ENCODE data around the gene ARID4B. TPM values are rescaled to one million over a fixed set of nuclear protein-coding genes. Genes with fewer than 3 reads are reported as not detected.
"Not testable (repeated sequence)": the region's sequence is repeated elsewhere in the genome, so short reads cannot be mapped to it uniquely, and the experiment has no call there.

Gene ARID4B
- total RNA-seq, 2 experiments from 2014 or later = 38.8 to 41.9 TPM

DNA sequence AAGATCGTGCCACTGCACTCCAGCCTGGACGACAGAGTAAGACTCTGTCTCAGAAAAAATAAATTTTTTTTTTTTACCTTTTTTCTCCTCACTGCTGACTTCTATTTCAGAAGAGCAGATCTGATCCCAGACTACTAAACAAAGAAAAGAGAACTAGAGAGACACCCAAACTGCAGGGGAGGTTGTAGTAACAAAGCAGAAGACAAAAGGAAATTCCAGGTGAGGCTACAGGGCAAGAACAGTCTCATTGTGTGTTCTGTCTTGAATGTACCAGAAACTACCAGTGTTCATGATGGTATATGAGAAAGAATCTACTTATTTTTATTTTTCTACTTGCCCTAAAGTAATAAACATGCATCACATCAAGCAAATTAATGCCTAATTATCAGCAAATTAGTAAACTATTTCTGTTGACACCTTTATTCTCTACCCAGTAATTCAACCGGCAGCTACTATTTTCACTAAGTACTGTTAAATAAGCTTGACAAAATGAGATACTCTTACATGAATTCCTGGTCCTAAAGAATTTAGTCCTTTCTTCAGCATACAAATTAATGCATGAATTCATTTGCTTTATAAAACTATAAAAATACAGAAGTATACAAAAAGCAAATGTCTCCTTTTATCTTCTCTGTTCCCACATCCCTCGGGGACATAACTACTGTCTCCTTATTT lies 40.6 kb downstream of the ARID4B start:
- Mint-ChIP-seq H3K9me3 (no peaks in the 10 kb centered on the region), H3K27me3 (no peaks in the 10 kb centered on the region), H3K36me3 (ENCODE audit: low read depth) (peaks cover 9% of the 10 kb centered on the region), H3K27ac (peak overlapping the region; percentile 77), H3K4me3 (no peak overlapping the region), H3K4me1 (ENCODE audit: low read depth) (peaks cover 55% of the 10 kb centered on the region)
- POLR2A ChIA-PET = no interaction called here
- CTCF ChIA-PET = interaction anchor here (1.4 kb wide), 1 partner anchor 32 kb away, joined by 3 read pairs; no protein-coding TSS in a partner anchor
- DNase-seq (no peak), ATAC-seq (no peak)
- TF ChIP-seq, protein P1, sequence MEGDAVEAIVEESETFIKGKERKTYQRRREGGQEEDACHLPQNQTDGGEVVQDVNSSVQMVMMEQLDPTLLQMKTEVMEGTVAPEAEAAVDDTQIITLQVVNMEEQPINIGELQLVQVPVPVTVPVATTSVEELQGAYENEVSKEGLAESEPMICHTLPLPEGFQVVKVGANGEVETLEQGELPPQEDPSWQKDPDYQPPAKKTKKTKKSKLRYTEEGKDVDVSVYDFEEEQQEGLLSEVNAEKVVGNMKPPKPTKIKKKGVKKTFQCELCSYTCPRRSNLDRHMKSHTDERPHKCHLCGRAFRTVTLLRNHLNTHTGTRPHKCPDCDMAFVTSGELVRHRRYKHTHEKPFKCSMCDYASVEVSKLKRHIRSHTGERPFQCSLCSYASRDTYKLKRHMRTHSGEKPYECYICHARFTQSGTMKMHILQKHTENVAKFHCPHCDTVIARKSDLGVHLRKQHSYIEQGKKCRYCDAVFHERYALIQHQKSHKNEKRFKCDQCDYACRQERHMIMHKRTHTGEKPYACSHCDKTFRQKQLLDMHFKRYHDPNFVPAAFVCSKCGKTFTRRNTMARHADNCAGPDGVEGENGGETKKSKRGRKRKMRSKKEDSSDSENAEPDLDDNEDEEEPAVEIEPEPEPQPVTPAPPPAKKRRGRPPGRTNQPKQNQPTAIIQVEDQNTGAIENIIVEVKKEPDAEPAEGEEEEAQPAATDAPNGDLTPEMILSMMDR (IDR thresholded peaks at IDR 0.05) = no peak
- intact Hi-C loops (cut with micrococcal nuclease) = no loop called here

- Mint-ChIP-seq H3K27ac (peak overlapping the region; percentile 23), H3K9me3 (no peaks in the 10 kb centered on the region), H3K27me3 (no peaks in the 10 kb centered on the region), H3K36me3 (ENCODE audit: low read depth) (peaks cover 9% of the 10 kb centered on the region), H3K4me1 (ENCODE audit: low read depth) (peaks cover 57% of the 10 kb centered on the region), H3K4me3 (no peak overlapping the region)
- intact Hi-C loops (cut with micrococcal nuclease) = no loop called here
- ChIA-PET POLR2A (no interaction called here), CTCF (interaction anchor here (1.6 kb wide), 1 partner anchor 11 kb away, joined by 11 read pairs; no protein-coding TSS in a partner anchor)
- no peak for DNase-seq
- TF ChIP-seq, protein P1 (IDR thresholded peaks at IDR 0.05) = no peak
- peak; percentile 61 for ATAC-seq
These were observed 41.3 kb downstream of the ARID4B start for GRCh38 chr1:235286667-235287066.

DNA sequence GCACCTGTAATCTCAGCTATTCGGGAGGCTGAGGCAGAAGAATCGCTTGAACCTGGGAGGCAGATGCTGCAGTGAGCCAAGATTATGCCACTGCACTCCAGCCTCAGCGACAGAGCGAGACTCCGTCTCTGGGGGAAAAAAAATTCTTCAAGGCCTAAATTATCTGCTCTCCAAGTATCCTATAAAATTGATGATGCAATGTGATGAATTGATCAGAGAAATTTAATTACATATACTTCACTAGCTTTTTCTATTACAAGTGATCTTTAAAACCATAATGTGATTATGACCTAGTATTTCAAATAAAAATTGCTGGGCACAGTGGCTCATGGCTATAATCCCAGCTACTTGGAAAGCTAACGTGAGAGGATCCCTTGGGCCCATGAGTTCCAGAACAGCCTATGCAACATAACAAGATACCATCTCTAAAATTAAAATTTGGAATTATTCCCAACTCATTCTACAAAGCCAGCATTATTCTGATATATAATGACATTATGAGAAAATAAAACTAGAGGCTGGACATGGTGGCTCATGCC lies 43.7 kb downstream of the ARID4B start:
- no peak for ATAC-seq
- Mint-ChIP-seq H3K36me3 (ENCODE audit: low read depth) (peaks cover 6% of the 10 kb centered on the region), H3K9me3 (no peaks in the 10 kb centered on the region), H3K4me3 (no peak overlapping the region), H3K4me1 (ENCODE audit: low read depth) (peaks cover 55% of the 10 kb centered on the region), H3K27ac (no peak overlapping the region), H3K27me3 (no peaks in the 10 kb centered on the region)
- no peak for DNase-seq
- intact Hi-C loops (cut with micrococcal nuclease) = no loop called here
- ChIA-PET POLR2A (interaction anchor here (0.7 to 1.3 kb wide), 2 partner anchors 9 to 17 kb away, joined by 3 to 4 read pairs; no protein-coding TSS in a partner anchor), CTCF (interaction anchor here (0.6 to 1.7 kb wide), 3 partner anchors 9 to 133 kb away, joined by 3 to 5 read pairs (median 3); no protein-coding TSS in a partner anchor)
- TF ChIP-seq, protein P1 (IDR thresholded peaks at IDR 0.05) = no peak

GRCh38 chr1:235283636-235284035 lies 44.3 kb downstream of the ARID4B start:
- ChIA-PET POLR2A (interaction anchor here (0.7 to 1.3 kb wide), 2 partner anchors 10 to 16 kb away, joined by 3 to 4 read pairs; no protein-coding TSS in a partner anchor), CTCF (interaction anchor here (1.0 to 1.6 kb wide), 2 partner anchors 9 to 15 kb away, joined by 3 read pairs; no protein-coding TSS in a partner anchor)
- H3K4me3 Mint-ChIP-seq; H3K9me3 Mint-ChIP-seq; DNase-seq; H3K36me3 Mint-ChIP-seq (ENCODE audit: low read depth); H3K27me3 Mint-ChIP-seq; ATAC-seq; H3K27ac Mint-ChIP-seq; intact Hi-C loops (cut with micrococcal nuclease): not testable (repeated sequence)
- H3K4me1 Mint-ChIP-seq (ENCODE audit: low read depth) = peaks cover 57% of the 10 kb centered on the region

- TF ChIP-seq, protein P1 (IDR thresholded peaks at IDR 0.05) = no peak
- intact Hi-C loops (cut with micrococcal nuclease) = no loop called here
- DNase-seq = no peak
- H3K27me3 Mint-ChIP-seq = no peaks in the 10 kb centered on the region
- ChIA-PET POLR2A (interaction anchor here (1.0 kb wide), 1 partner anchor 13 kb away, joined by 3 read pairs; no protein-coding TSS in a partner anchor), CTCF (interaction anchor here (1.2 kb wide), 1 partner anchor 28 kb away, joined by 4 read pairs; no protein-coding TSS in a partner anchor)
- H3K27ac Mint-ChIP-seq = no peak overlapping the region
- H3K36me3 Mint-ChIP-seq (ENCODE audit: low read depth) = peaks cover 9% of the 10 kb centered on the region
- no peak overlapping the region for H3K4me3 Mint-ChIP-seq
- peaks cover 2% of the 10 kb centered on the region for H3K9me3 Mint-ChIP-seq
- peaks cover 51% of the 10 kb centered on the region for H3K4me1 Mint-ChIP-seq (ENCODE audit: low read depth)
- no peak for ATAC-seq
These were observed 47.5 kb downstream of the ARID4B start for GRCh38 chr1:235280467-235280866.

Measured in activated CD8-positive, alpha-beta T cell treated with anti-CD3 and anti-CD28 coated beads for 36 hours (primary cell).